Loucy (cell line): ENCODE results near the gene BCAS4.

ENCODE experiments used
- H2AFZ ChIP-seq: fragments of 200-600 bp; sonication (generic); 2 replicates; pipeline ENCODE4 v1.6.0; 2016; ENCODE audit warnings: antibody characterized with exemption, mild to moderate bottlenecking, low read length, moderate library complexity
- H3F3A ChIP-seq: fragments of 200-600 bp; 2 replicates; pipeline ENCODE4 v1.6.0; 2016; ENCODE audit warnings: antibody characterized with exemption, low read depth, mild to moderate bottlenecking
- H3K27me3 ChIP-seq: fragments of 200-600 bp; sonication (generic); 2 replicates; pipeline ENCODE4 v1.6.1; 2014; ENCODE audit warnings: low read length, mild to moderate bottlenecking; ENCODE audit not compliant: insufficient read depth, poor library complexity, severe bottlenecking
- H3K36me3 ChIP-seq: fragments of 200-600 bp; sonication (generic); 2 replicates; pipeline ENCODE4 v1.6.1; 2016; ENCODE audit warnings: low read length; ENCODE audit not compliant: insufficient read depth
- H3K4me1 ChIP-seq: fragments of 200-600 bp; sonication (generic); 2 replicates; pipeline ENCODE4 v1.5.1; 2014; ENCODE audit warnings: low read length, mild to moderate bottlenecking; ENCODE audit not compliant: insufficient read depth, poor library complexity, severe bottlenecking
- H3K4me2 ChIP-seq: fragments of 200-600 bp; sonication (generic); 2 replicates; pipeline ENCODE4 v1.6.0; 2014; ENCODE audit warnings: antibody characterized with exemption, low read length, low read depth, mild to moderate bottlenecking; ENCODE audit not compliant: poor library complexity, severe bottlenecking
- H3K4me3 ChIP-seq: fragments of 200-600 bp; sonication (generic); 2 replicates; pipeline ENCODE4 v1.5.1; 2014; ENCODE audit warnings: low read length, mild to moderate bottlenecking, mixed read lengths; ENCODE audit not compliant: poor library complexity, severe bottlenecking
- H3K79me2 ChIP-seq: fragments of 200-600 bp; sonication (generic); 2 replicates; pipeline ENCODE4 v1.6.1; 2014; ENCODE audit warnings: low read length; ENCODE audit not compliant: insufficient read depth
- H3K9ac ChIP-seq: fragments of 200-600 bp; sonication (generic); 2 replicates; pipeline ENCODE4 v1.6.0; 2014; ENCODE audit warnings: mild to moderate bottlenecking, low read depth, low read length, moderate library complexity; ENCODE audit not compliant: poor library complexity, severe bottlenecking
- H3K9me2 ChIP-seq: fragments of 200-600 bp; sonication (generic); replicated peaks from 2 replicates; pipeline ENCODE4 v1.6.1; 2016; ENCODE audit warnings: low read depth, low read length, mixed read lengths
- H3K9me3 ChIP-seq: fragments of 200-600 bp; sonication (generic); 2 replicates; pipeline ENCODE4 v1.6.1; 2014; ENCODE audit warnings: mild to moderate bottlenecking, antibody characterized with exemption, low read length, low read depth; ENCODE audit not compliant: insufficient read depth
- H4K20me1 ChIP-seq: fragments of 200-600 bp; sonication (generic); 2 replicates; pipeline ENCODE4 v1.6.0; 2014; ENCODE audit warnings: antibody characterized with exemption, low read length, mild to moderate bottlenecking; ENCODE audit not compliant: insufficient read depth, poor library complexity, severe bottlenecking
- CTCF ChIP-seq: fragments of 200-600 bp; sonication (generic); conservative IDR thresholded peaks from 2 replicates; pipeline ENCODE4 v1.5.1; 2014; ENCODE audit warnings: mild to moderate bottlenecking, antibody characterized with exemption, low read length
- EZH2phosphoT487 ChIP-seq: fragments of 200-600 bp; IDR thresholded peaks from 2 replicates; pipeline ENCODE4 v1.6.1; 2018; ENCODE audit warnings: antibody characterized with exemption, mild to moderate bottlenecking, moderate library complexity, borderline replicate concordance

BCAS4 gene

GRCh38 chr20:50857348-50857747 lies 62.5 kb downstream of the BCAS4 start:
- H4K20me1 ChIP-seq: no peaks in the 10 kb centered on the region
- no peak overlapping the region for H3K9ac ChIP-seq
- H3K9me3 ChIP-seq: no peaks in the 10 kb centered on the region
- H3F3A ChIP-seq: no peaks in the 10 kb centered on the region
- H3K4me1 ChIP-seq: no peaks in the 10 kb centered on the region
- no peaks in the 10 kb centered on the region for H3K36me3 ChIP-seq
- H3K79me2 ChIP-seq: no peaks in the 10 kb centered on the region
- no peak overlapping the region for H2AFZ ChIP-seq
- no peak for TF ChIP-seq CTCF
- no peak for TF ChIP-seq EZH2phosphoT487
- no peaks in the 10 kb centered on the region for H3K27me3 ChIP-seq
- no peaks in the 10 kb centered on the region for H3K9me2 ChIP-seq
- H3K4me3 ChIP-seq: no peak overlapping the region
- H3K4me2 ChIP-seq: no peak overlapping the region

GRCh38 chr20:50858525-50858924 lies 63.7 kb downstream of the BCAS4 start:
- Histone ChIP-seq H3K4me2 (no peak overlapping the region), H2AFZ (no peak overlapping the region), H3F3A (no peaks in the 10 kb centered on the region), H3K36me3 (no peaks in the 10 kb centered on the region), H3K9ac (no peak overlapping the region), H3K4me1 (no peaks in the 10 kb centered on the region), H3K9me2 (no peaks in the 10 kb centered on the region), H3K27me3 (no peaks in the 10 kb centered on the region), H3K79me2 (no peaks in the 10 kb centered on the region), H3K4me3 (no peak overlapping the region), H3K9me3 (no peaks in the 10 kb centered on the region), H4K20me1 (no peaks in the 10 kb centered on the region)
- TF ChIP-seq CTCF (no peak), EZH2phosphoT487 (no peak)

GRCh38 chr20:50859161-50859560 lies 64.3 kb downstream of the BCAS4 start:
- Histone ChIP-seq H2AFZ (no peak overlapping the region), H3K4me3 (no peak overlapping the region), H3K4me1 (no peaks in the 10 kb centered on the region), H3K9me2 (no peaks in the 10 kb centered on the region), H3K9me3 (no peaks in the 10 kb centered on the region), H3K79me2 (no peaks in the 10 kb centered on the region), H4K20me1 (no peaks in the 10 kb centered on the region), H3K36me3 (no peaks in the 10 kb centered on the region), H3K4me2 (no peak overlapping the region), H3K27me3 (no peaks in the 10 kb centered on the region), H3K9ac (no peak overlapping the region), H3F3A (no peaks in the 10 kb centered on the region)
- TF ChIP-seq CTCF (no peak), EZH2phosphoT487 (no peak)
